Prostate gland (tissue), 2 donors: ENCODE results near the gene CEACAM19.

Experiments
- CTCF ChIP-seq, 4 experiments: fragments of 200-600 bp in 2 of 4; fragments of 450-650 bp in 2 of 4; sonication (generic) in 2 of 4; IDR thresholded peaks; 1 replicate in 3 of 4; 2 replicates in 1 of 4; pipeline ENCODE4 v1.5.1; 2016 to 2019; ENCODE audit warnings: antibody characterized with exemption in 4 of 4, mild to moderate bottlenecking in 2 of 4, moderate library complexity in 2 of 4
- POLR2AphosphoS5 ChIP-seq: sonication (generic); formaldehyde crosslinking; IDR thresholded peaks from one replicate; pipeline ENCODE4 v1.6.1; 2017; ENCODE audit warnings: antibody characterized with exemption

GRCh38 chr19:44725251-44725650, 54.0 kb downstream of the CEACAM19 start:
- no peak for TF ChIP-seq POLR2AphosphoS5
- TF ChIP-seq CTCF (IDR thresholded peaks at IDR 0.05), result no peak
